Suppressor macrophage treated with lipopolysaccharide for 4 hours (primary cell): ENCODE measurements around the gene EGFL7.
"Not testable (repeated sequence)": the region's sequence is repeated elsewhere in the genome, so short reads cannot be mapped to it uniquely, and the experiment has no call there.

Experiments used
- DNase-seq: peaks from one replicate; pipeline ENCODE4 v3.0.0-alpha.2; 2020

The EGFL7 gene

GRCh38 chr9:136690104-136690805 lies 27.5 kb downstream of the EGFL7 start:
- DNase-seq: no peak

GRCh38 chr9:136690806-136691261 lies 28.1 kb downstream of the EGFL7 start:
- DNase-seq: no peak

GRCh38 chr9:136691316-136692184 lies 28.8 kb downstream of the EGFL7 start:
- DNase-seq: no peak

GRCh38 chr9:136692185-136693134 lies 29.7 kb downstream of the EGFL7 start:
- DNase-seq: no peak

DNA sequence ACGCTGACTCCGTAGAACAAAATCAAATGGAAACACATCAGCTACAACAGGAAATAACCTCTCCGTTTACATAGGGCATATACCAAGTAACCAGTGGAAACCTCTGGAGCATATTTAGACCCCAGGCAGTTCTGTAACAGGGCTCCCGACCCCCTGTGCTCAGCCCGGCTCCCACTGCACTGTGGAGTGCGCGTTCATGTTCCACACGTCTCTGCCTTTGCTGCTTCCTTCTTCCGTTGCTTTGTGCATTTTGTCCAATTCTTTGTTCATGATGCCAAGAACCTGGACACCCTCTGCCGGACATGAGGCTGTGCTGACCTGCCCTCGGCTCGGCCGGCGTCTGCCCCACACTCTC lies 30.4 kb downstream of the EGFL7 start:
- DNase-seq: no peak

GRCh38 chr9:136693490-136694162 lies 30.9 kb downstream of the EGFL7 start:
- no peak for DNase-seq

DNA sequence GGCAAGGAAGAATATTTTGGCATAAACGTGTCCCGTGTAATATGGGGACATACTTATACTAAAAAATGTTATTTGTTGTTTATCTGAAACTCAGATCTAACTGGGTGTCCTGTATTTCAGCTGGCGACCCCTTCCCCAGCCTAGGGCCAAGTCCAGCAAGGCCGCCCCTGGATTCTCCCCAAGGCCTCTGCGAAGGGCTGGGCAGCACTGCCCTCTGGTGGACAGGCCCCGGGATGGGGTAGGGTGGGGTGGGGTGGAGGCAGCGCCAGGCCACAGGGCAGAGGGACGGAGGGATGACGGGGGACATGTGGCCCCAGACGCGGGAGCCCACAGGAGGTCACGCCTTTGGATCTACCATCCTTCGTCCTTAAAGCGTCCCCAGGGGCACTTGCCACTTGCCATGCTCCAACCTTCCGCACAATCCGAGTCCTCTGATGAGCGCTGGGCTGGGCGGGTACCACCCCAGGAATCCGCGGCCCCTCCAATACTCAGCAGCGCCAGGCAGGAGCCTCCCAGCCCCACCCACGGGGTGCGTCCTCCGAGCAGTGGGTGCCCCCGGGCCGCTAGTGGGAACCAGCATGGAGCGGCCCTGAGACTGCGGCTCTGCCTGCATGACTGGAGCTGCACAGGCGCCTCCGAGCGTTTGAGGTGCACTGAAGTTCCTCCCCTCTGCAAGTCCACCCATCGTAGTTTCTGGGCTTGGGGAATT lies 31.6 kb downstream of the EGFL7 start:
- peak; percentile 79 for DNase-seq

- DNase-seq: no peak
These were observed 32.1 kb downstream of the EGFL7 start for GRCh38 chr9:136694872-136695247.

GRCh38 chr9:136695435-136695895 lies 32.7 kb downstream of the EGFL7 start:
- DNase-seq: no peak

GRCh38 chr9:136695955-136696354 lies 33.2 kb downstream of the EGFL7 start:
- DNase-seq: no peak

GRCh38 chr9:136696502-136696901 lies 33.8 kb downstream of the EGFL7 start:
- DNase-seq: no peak

DNA sequence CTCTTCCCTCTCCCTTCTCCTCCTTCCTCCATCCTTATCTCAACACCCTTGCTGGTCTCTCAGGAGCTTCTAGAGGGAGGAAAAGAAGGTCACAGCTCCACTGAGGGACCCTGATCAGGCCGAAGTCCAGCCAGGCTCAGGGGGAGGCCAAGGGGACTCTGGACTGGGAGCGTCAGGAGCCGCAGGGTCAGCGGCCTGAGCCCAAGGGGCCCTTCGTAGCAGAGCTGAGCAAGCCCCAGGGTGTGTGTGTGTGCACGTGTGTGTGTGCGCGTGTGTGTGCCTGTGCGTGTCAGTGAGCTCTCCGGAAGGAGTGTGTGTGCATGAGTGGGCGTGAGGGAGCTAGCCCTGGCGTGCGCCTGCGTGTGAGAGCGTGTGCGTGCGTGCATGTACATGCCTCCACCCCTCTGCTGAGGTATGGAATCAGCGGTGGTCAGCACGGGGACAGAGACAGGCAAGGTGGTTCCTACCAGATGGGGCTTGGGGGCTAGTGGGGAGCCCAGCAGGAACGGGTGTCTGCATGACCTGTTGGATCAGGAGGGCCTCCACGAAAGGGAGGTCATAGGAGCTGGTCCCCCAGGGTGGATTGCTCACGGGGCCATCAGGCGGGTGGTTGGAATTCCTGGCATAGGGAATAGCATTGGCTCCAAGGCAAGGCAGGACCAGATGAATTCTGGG lies 34.6 kb downstream of the EGFL7 start:
- DNase-seq: no peak

GRCh38 chr9:136697821-136698526 lies 35.3 kb downstream of the EGFL7 start:
- DNase-seq: peak; percentile 70

DNA sequence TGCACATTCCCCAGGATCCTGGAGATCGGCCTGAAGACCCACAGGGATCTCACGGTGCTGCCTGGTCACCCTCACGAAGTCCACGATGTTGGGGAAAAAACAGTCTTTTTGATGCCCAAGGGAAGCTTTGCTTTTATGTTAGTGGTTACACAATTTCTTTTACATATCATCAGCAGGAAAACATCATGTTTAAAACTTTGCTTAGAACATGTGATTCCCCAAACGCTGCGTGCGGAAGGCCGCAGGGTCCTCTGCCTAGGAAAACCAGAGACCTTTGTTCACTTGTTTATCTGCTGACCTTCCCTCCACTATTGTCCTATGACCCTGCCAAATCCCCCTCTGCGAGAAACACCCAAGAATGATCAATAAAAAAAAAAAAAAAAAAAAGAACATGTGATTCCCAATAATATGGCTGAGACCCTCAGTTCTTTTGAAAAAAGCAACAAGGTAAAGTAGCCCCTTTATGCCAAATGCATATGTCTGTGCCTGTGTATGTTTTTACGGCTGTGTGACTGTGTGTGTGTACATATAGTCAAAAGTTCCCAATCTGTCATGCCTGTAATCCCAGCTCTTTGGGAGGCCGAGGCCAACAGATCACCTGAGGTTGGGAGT lies 36.0 kb downstream of the EGFL7 start:
- no peak for DNase-seq

GRCh38 chr9:136700304-136700703 lies 37.6 kb downstream of the EGFL7 start:
- no peak for DNase-seq

DNA sequence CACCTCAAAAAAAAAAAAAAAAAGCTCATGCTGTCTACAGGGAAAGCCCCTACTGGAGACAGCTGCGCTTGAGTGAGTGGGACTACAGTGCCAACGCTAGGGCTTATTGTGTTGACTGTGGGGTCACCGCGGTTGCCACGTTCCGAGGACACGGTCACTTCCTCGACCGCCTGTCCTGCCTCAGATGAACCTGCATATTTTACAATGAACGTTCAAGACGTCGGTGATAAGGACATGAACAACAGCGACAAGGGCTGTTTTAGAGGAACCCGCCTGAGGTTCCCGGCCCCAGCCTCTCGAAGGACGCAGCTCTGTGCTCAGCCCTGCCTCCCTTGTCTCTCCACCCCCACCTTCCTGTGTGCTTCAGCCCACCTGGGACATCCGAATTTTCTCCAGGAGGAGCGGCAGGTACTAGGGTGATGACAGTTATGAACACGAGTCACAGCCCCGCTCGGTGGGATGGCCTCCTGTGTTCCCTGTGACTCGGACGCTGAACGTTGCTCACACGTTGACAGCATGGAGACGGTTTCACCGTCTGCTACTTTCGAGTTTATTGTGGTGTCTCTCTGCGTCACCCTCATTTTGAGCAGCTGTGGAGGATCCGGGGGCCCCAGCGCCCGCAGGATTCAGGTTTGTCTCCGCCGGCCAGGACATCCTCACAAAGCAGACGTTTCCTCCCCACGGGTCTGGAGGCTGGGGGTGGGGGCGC lies 38.4 kb downstream of the EGFL7 start:
- peak; percentile 61 for DNase-seq

- no peak for DNase-seq
These were observed 38.9 kb downstream of the EGFL7 start for GRCh38 chr9:136701668-136702053.

DNA sequence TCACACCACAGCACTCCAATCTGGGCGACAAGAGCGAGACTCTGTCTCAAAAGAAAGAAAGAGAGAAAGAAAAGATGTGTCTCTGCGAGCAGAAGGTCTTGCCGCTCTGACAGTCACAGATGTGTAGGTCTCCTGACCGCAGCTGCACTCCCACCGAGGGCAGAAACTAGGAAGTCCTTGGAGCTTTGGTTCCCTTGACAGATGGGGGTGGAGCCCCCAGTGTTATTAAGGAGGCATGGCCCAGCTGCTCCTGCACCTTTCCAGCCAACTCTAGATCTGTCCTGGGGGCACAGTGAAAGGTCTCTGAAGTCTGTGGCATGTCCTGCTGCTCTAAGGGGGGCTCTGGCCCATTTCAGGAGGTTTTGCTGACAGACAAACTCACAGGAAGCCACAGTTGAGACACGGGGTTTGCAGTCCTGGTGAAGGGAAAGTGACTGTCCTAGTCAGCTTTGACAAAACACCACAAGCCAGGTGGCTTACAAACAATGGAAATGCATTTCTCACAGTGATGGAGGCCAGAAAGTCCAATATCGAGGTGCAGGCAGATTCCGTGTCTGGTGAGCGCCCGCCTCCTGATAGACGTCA lies 40.7 kb downstream of the EGFL7 start:
- DNase-seq: peak; percentile 53

- not testable (repeated sequence) for DNase-seq
These were observed 42.0 kb downstream of the EGFL7 start for GRCh38 chr9:136704741-136705140.
